ENCODE measurements around the gene FNBP1. TPM values are rescaled to one million over a fixed set of nuclear protein-coding genes. Genes with fewer than 3 reads are reported as not detected.

Gene FNBP1
- total RNA-seq, 1 donor from 2014 or later: 80.4 TPM

- Mint-ChIP-seq H3K4me1 (ENCODE audit: low read depth, unreplicated experiment) (peaks cover 6% of the 10 kb centered on the region), H3K27ac (ENCODE audit: unreplicated experiment) (peak overlapping the region; percentile 82)
- no peak for DNase-seq
Measured at GRCh38 chr9:129900263-129901027, 142.5 kb downstream of the FNBP1 start.

GRCh38 chr9:129899620-129900019, 143.4 kb downstream of the FNBP1 start:
- Mint-ChIP-seq H3K9me3 (ENCODE audit: unreplicated experiment) (no peaks in the 10 kb centered on the region), H3K36me3 (ENCODE audit: unreplicated experiment) (no peaks in the 10 kb centered on the region), H3K27me3 (ENCODE audit: unreplicated experiment) (peaks cover 2% of the 10 kb centered on the region), H3K4me1 (ENCODE audit: low read depth, unreplicated experiment) (peaks cover 6% of the 10 kb centered on the region), H3K27ac (ENCODE audit: unreplicated experiment) (peak overlapping the region; percentile 82), H3K4me3 (ENCODE audit: unreplicated experiment) (peak overlapping the region; percentile 30)
- DNase-seq: no peak
- no peak for TF ChIP-seq CTCF (IDR thresholded peaks at IDR 0.05; ENCODE audit: partially characterized antibody, unreplicated experiment)

More at GRCh38 chr9:129900263-129901027, 142.5 kb downstream of the FNBP1 start:
- Mint-ChIP-seq H3K27me3 (ENCODE audit: unreplicated experiment) (peaks cover 2% of the 10 kb centered on the region), H3K36me3 (ENCODE audit: unreplicated experiment) (no peaks in the 10 kb centered on the region), H3K9me3 (ENCODE audit: unreplicated experiment) (no peaks in the 10 kb centered on the region), H3K4me3 (ENCODE audit: unreplicated experiment) (no peak overlapping the region)
- no peak for TF ChIP-seq CTCF (IDR thresholded peaks at IDR 0.05; ENCODE audit: partially characterized antibody, unreplicated experiment)

GRCh38 chr9:129898185-129898584, 144.8 kb downstream of the FNBP1 start:
- Mint-ChIP-seq H3K27ac (ENCODE audit: unreplicated experiment) (no peak overlapping the region), H3K27me3 (ENCODE audit: unreplicated experiment) (peaks cover 2% of the 10 kb centered on the region), H3K4me3 (ENCODE audit: unreplicated experiment) (no peak overlapping the region), H3K9me3 (ENCODE audit: unreplicated experiment) (no peaks in the 10 kb centered on the region), H3K36me3 (ENCODE audit: unreplicated experiment) (no peaks in the 10 kb centered on the region), H3K4me1 (ENCODE audit: low read depth, unreplicated experiment) (peaks cover 6% of the 10 kb centered on the region)
- no peak for TF ChIP-seq CTCF (IDR thresholded peaks at IDR 0.05; ENCODE audit: partially characterized antibody, unreplicated experiment)
- DNase-seq: no peak

- no peak for TF ChIP-seq CTCF (IDR thresholded peaks at IDR 0.05; ENCODE audit: partially characterized antibody, unreplicated experiment)
- peaks cover 2% of the 10 kb centered on the region for H3K27me3 Mint-ChIP-seq (ENCODE audit: unreplicated experiment)
- peak overlapping the region; percentile 1 for H3K27ac Mint-ChIP-seq (ENCODE audit: unreplicated experiment)
- H3K4me3 Mint-ChIP-seq (ENCODE audit: unreplicated experiment): no peak overlapping the region
- no peaks in the 10 kb centered on the region for H3K36me3 Mint-ChIP-seq (ENCODE audit: unreplicated experiment)
- H3K4me1 Mint-ChIP-seq (ENCODE audit: low read depth, unreplicated experiment): peaks cover 7% of the 10 kb centered on the region
- H3K9me3 Mint-ChIP-seq (ENCODE audit: unreplicated experiment): no peaks in the 10 kb centered on the region
- no peak for DNase-seq
Measured at GRCh38 chr9:129897263-129897662, 145.7 kb downstream of the FNBP1 start.

Measured in glutamatergic neuron (in vitro differentiated cells).